Epithelial cell of esophagus (primary cell): ENCODE measurements around the gene SELPLG.

Source experiments
- DNase-seq: peaks from one replicate; pipeline ENCODE4 v3.0.0; 2010; ENCODE audit warnings: low read depth
- H3K4me3 ChIP-seq: 2 replicates; pipeline ENCODE4 v1.5.1; 2011; ENCODE audit warnings: mild to moderate bottlenecking, low read length, control low read depth
- CTCF ChIP-seq: IDR thresholded peaks from 2 replicates; pipeline ENCODE4 v1.5.1; 2011; ENCODE audit warnings: low read depth, mild to moderate bottlenecking, low read length, control low read depth, inconsistent platforms; ENCODE audit not compliant: insufficient read depth; ENCODE audit errors: missing control alignments

SELPLG gene

DNA sequence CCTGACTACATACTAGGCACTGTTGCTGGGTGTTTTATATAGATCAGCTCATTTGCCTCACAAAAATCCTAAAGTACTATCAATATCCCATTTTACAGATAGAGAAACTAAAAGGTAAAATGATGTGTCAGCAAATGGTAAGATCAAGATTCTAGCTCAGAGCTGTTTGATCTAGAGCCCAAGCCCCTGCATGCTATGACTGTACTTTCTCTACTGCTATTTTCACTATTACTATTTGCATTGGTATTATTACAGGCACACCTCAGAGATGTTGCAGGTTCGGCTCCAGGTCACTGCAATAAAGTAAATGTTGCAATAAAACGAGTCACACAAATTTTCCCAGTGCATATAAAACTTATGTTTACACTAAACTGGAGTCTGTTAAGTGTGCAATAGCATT lies 60.4 kb downstream of the SELPLG start:
- DNase-seq = no peak
- no peak overlapping the region for H3K4me3 ChIP-seq
- no peak for TF ChIP-seq CTCF

DNA sequence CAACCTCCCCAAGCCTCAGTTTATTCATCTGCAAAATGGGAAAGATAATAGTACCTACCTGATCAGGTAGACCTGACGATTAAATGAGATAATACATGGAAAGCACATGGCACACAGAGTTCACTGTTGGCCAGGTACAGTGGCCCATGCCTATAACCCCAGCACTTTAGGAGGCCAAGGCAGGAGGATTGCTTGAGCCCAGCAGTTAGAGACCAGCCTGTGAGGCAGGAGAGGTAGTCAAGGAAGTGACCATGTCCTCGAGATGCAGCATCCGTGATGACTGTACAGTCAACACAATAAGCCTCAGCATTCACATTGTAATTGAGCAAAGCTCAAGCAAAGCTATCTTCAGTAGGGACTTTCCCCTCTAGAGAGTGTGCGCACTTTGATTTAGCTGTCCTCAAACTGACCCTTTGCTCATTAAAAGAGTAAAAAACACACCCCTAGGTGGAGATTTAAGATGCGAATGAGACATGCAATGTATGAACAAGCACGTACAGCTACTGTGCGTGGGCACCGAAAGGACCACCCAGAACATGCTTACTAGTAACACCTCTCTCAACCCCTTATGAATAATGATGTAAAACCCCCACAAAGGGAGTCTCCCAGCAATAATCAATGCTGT lies 61.4 kb downstream of the SELPLG start:
- H3K4me3 ChIP-seq = no peak overlapping the region
- no peak for TF ChIP-seq CTCF
- no peak for DNase-seq
